A549 (cell line): ENCODE results near the gene RRP36. TPM values are rescaled to one million over a fixed set of nuclear protein-coding genes. Genes with fewer than 3 reads are reported as not detected.

ENCODE experiments used
- ATAC-seq, 2 experiments: fragments of 200-7000 bp in 1 of 2; fragments of >200 bp in 1 of 2; cut with Nextera tagmentation in 1 of 2; cut with Tn5 transposase in 1 of 2; 3 replicates each; pipeline versions ENCODE4 v1.8.0 to v1.9.1; 2018 to 2020; ENCODE audit warnings: mild to moderate bottlenecking in 1 of 2, moderate library complexity in 1 of 2
- CTCF ChIA-PET: fragments of 300-600 bp; sonication (Branson Sonifier 250); formaldehyde crosslinking; extraction: SDS; loops from one replicate; lab custom pipeline; 2021; ENCODE audit warnings: antibody characterized with exemption, inconsistent platforms; lab: Yijun Ruan, JAX
- POLR2A ChIA-PET: fragments of 350-600 bp; formaldehyde crosslinking; extraction: SDS; loops from one replicate; lab custom pipeline; 2021; ENCODE audit warnings: antibody characterized with exemption, inconsistent platforms; lab: Yijun Ruan, JAX
- DNase-seq, 2 experiments: peaks; one replicate each; pipeline versions ENCODE4 v3.0.0 to v3.0.0-alpha.2; 2011 to 2016; ENCODE audit warnings: low read depth in 1 of 2, low spot score in 1 of 2
- FAIRE-seq: peaks from 2 replicates; lab custom pipeline; 2011; peaks lifted over from hg19 to GRCh38; lab: Jason Lieb, UNC
- H3K27ac ChIP-seq, 2 experiments: fragments of >200 bp; sonication (Bioruptor Twin); formaldehyde crosslinking; 3 replicates each; pipeline ENCODE4 v1.5.1; 2016 to 2017
- H3K4me1 ChIP-seq: fragments of >200 bp; sonication (Bioruptor Twin); formaldehyde crosslinking; 3 replicates; pipeline ENCODE4 v1.6.1; 2016
- H3K4me2 ChIP-seq: fragments of >200 bp; sonication (Bioruptor Twin); formaldehyde crosslinking; 3 replicates; pipeline ENCODE4 v1.6.1; 2016
- H3K4me3 ChIP-seq: fragments of >200 bp; sonication (Bioruptor Twin); formaldehyde crosslinking; 3 replicates; pipeline ENCODE4 v1.5.1; 2016
- H3K9me3 ChIP-seq: fragments of >200 bp; sonication (Bioruptor Twin); formaldehyde crosslinking; 3 replicates; pipeline ENCODE4 v1.6.1; 2016
- ATOH8 ChIP-seq: fragments of 250-450 bp; sonication (Bioruptor Pico); IDR thresholded peaks from 2 replicates; pipeline ENCODE4 v1.5.0; 2020; ENCODE audit warnings: low read depth, mild to moderate bottlenecking, moderate library complexity
- BCL3 ChIP-seq: fragments of >200 bp; sonication (Bioruptor Twin); formaldehyde crosslinking; IDR thresholded peaks from 3 replicates; pipeline ENCODE4 v1.6.1; 2016
- CBX8 ChIP-seq: fragments of 200-600 bp; sonication (generic); IDR thresholded peaks from 2 replicates; pipeline ENCODE4 v1.6.1; 2016
- CTCF ChIP-seq: fragments of >200 bp; sonication (Bioruptor Twin); formaldehyde crosslinking; IDR thresholded peaks from 3 replicates; pipeline ENCODE4 v1.5.1; 2016
- E2F6 ChIP-seq: IDR thresholded peaks from 2 replicates; pipeline ENCODE4 v1.6.1; 2012; ENCODE audit warnings: low read depth, borderline replicate concordance
- EHF ChIP-seq: fragments of 250-450 bp; sonication (Bioruptor Pico); IDR thresholded peaks from 2 replicates; pipeline ENCODE4 v1.5.0; 2020; ENCODE audit warnings: mild to moderate bottlenecking
- ELK1 ChIP-seq: fragments of 150-350 bp; IDR thresholded peaks from 2 replicates; pipeline ENCODE4 v1.6.1; 2014; ENCODE audit warnings: low read depth, mild to moderate bottlenecking, low read length
- JUN ChIP-seq, 2 experiments: fragments of >200 bp; sonication (Bioruptor Twin); formaldehyde crosslinking; IDR thresholded peaks; 2 replicates in 1 of 2; 3 replicates in 1 of 2; pipeline ENCODE4 v1.6.1; 2016 to 2017
- JUNB ChIP-seq: fragments of >200 bp; sonication (Bioruptor Twin); formaldehyde crosslinking; IDR thresholded peaks from 2 replicates; pipeline ENCODE4 v1.6.1; 2016
- NFE2L2 ChIP-seq: fragments of 150-350 bp; conservative IDR thresholded peaks from 2 replicates; pipeline ENCODE4 v1.6.1; 2014; ENCODE audit warnings: low read length
- PBX3 ChIP-seq: IDR thresholded peaks from 2 replicates; pipeline ENCODE4 v1.6.1; 2012
- RARB ChIP-seq: fragments of 250-450 bp; sonication (Bioruptor Pico); IDR thresholded peaks from 2 replicates; pipeline ENCODE4 v1.8.0; 2021; ENCODE audit warnings: mild to moderate bottlenecking, moderate library complexity
- REST ChIP-seq: fragments of 200-600 bp; sonication (generic); IDR thresholded peaks from 2 replicates; pipeline ENCODE4 v1.6.1; 2016; ENCODE audit warnings: antibody characterized with exemption, mild to moderate bottlenecking, moderate library complexity
- RFX5 ChIP-seq: fragments of 450-650 bp; IDR thresholded peaks from 2 replicates; pipeline ENCODE4 v1.7.1; 2014; ENCODE audit warnings: antibody characterized with exemption, mild to moderate bottlenecking, moderate library complexity
- USF2 ChIP-seq: fragments of 450-650 bp; IDR thresholded peaks from 2 replicates; pipeline ENCODE4 v1.6.1; 2014; ENCODE audit warnings: antibody characterized with exemption
- WGBS: methylation state at CpG from one replicate; pipeline ENCODE4 v1.1.6; 2017; ENCODE audit errors: missing lambda C conversion rate; 5-methylcytosine and 5-hydroxymethylcytosine counted together
- polyA plus RNA-seq, 4 experiments: library from polyadenylated mRNA; depleted of rRNA in 3 of 4; stranded (reverse); fragments of >200 nt; fragmentation: RNase III in 1 of 4; extraction: RNeasy Plus Mini Kit Qiagen cat#74134 plus additional on column Dnase treatment in 1 of 4; gene quantifications; 2 replicates in 3 of 4; 3 replicates in 1 of 4; pipeline ENCODE4 v1.2.3, GENCODE V29; 2011 to 2017

RRP36 gene
- polyA plus RNA-seq, 2 of the 4 experiments (the other 2 are of a cell fraction) = 52.3 to 54.0 TPM

DNA sequence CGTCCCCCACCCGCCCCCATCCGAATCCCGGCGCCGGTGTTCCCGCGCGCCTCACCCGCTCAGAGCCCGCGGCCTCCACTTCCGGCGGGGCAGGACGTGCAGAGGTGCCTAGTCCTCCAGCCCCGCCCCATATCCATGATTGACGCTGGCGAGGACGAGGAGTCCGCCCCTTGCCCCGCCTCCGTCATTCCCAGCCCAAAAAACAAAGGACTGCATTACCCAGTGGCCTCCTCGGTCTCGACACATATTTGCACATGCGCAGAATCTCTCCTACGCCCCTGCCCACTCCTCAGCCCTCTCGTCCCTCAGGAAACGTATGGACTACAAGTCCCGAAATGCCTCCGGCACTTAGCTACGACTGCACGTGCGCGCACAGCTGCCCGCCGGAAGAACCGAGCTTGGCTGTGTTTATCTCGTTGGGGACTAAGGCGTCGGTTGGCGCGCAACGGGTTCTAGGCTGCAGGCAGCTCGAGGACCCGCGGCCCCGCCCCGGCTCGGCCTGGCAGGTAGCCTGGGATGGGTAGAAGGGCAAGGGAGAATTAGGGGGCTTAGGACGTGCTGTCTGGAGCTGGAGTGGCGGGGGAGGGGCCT lies 7.5 kb upstream of the RRP36 start, which contains the start of the genes KLHDC3 and MEA1 (continued):
- TF ChIP-seq PBX3 (peak; percentile 87), RARB (CRISPR knock-in tag) (no peak), ATOH8 (CRISPR knock-in tag) (no peak), RFX5 (no peak), CTCF (no peak), REST (no peak), JUNB (no peak), EHF (CRISPR knock-in tag) (no peak)

GRCh38 chr6:43014434-43014909 lies 7.0 kb upstream of the RRP36 start:
- CTCF ChIA-PET = interaction anchor here (0.8 kb wide), 1 partner anchor 80 kb away, joined by 3 read pairs; no protein-coding TSS in a partner anchor
- FAIRE-seq = no peak
- WGBS = 3% methylated on average over 7 of the region's 7 CpGs
- peaks cover 13% of the 10 kb centered on the region; the same call in 1 of the 3 replicates for H3K4me1 ChIP-seq
- peak overlapping the region; percentile 83 to 91 for H3K27ac ChIP-seq
- TF ChIP-seq CBX8 (no peak), NFE2L2 (no peak)
- TF ChIP-seq, all 56 proteins: peak for 0
- ATAC-seq (peak in 1 of 2 experiments; percentile 11; a peak in 3 of 6 replicates), DNase-seq (peak in 1 of 2 experiments; percentile 14)
- POLR2A ChIA-PET = interaction anchor here (0.5 to 2.4 kb wide), 8 partner anchors 9 to 265 kb away, joined by 3 to 15 read pairs (median 4); partner anchors contain the start of genes CUL7, KLC4, MRPL2 and PPP2R5D
- H3K9me3 ChIP-seq = no peaks in the 10 kb centered on the region
- peak overlapping the region; percentile 92 for H3K4me3 ChIP-seq
- H3K4me2 ChIP-seq = peak overlapping the region; percentile 99

DNA sequence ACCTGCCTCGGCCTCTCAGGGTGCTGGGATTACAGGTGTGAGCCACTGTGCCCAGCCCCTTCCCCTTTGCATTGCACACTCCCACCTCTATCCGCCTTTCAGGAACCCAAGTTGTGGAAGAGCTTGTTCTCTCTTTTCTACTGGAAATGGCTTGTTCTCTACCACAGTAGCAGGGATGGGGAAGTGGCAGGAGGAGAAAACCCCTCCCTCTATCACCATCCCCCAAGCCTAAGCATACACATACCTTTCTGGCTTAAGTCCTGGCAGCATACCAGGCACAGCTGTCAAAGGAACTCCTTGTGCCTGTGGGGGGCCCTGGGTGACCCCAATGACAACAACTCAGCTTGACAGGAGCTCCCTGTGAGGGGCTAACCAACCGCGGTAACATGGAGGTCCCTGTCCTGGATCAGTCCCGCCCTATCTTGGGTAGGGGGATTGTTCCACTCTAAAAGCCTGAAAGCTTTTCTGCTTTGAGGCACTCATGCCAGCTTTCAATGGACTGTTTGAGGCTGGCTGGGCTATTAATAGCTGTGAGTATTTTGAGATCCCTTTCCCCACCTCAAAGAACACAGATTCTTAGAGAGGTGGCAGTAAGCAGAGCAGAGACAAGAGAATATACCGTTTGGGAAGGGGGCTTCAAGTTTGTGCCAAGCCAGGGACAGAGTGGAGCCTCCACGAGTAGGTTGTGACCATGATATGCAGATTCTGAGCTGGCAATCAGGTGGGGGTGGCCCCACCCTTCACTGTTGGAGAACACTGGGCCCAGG lies 5.1 kb upstream of the RRP36 start:
- CTCF ChIA-PET = interaction anchor here (0.6 to 1.3 kb wide), 4 partner anchors 13 to 176 kb away, joined by 3 read pairs; no protein-coding TSS in a partner anchor
- POLR2A ChIA-PET = interaction anchor here (2.4 kb wide), 1 partner anchor 38 kb away, joined by 15 read pairs; the partner anchor contains the start of gene CUL7
- Histone ChIP-seq H3K27ac (no peak overlapping the region), H3K4me1 (peaks cover 18% of the 10 kb centered on the region), H3K4me2 (no peak overlapping the region), H3K4me3 (no peak overlapping the region), H3K9me3 (no peaks in the 10 kb centered on the region)
- FAIRE-seq (no peak), ATAC-seq (no peak), DNase-seq (no peak)
- 83% methylated on average over 5 of the region's 7 CpGs for WGBS
- TF ChIP-seq BCL3 (no peak), PBX3 (no peak), USF2 (no peak), E2F6 (no peak), ELK1 (no peak), JUN (IDR thresholded peaks at IDR 0.05) (no peak), ATOH8 (CRISPR knock-in tag) (no peak)
